SJSA1 (cell line): ENCODE data around the gene HNF1A. TPM values are rescaled to one million over a fixed set of nuclear protein-coding genes. Genes with fewer than 3 reads are reported as not detected.
"Not testable (repeated sequence)": the region's sequence is repeated elsewhere in the genome, so short reads cannot be mapped to it uniquely, and the experiment has no call there.

Experiments
- DNase-seq, 2 experiments: peaks; one replicate each; pipeline ENCODE4 v3.0.0-alpha.2; 2015 to 2020; ENCODE audit warnings: low spot score in 2 of 2, low read depth in 1 of 2
- H3K27ac ChIP-seq: fragments of 250-450 bp; sonication (Bioruptor Pico); 2 replicates; pipeline ENCODE4 v1.5.1; 2020; ENCODE audit warnings: mild to moderate bottlenecking, moderate library complexity
- H3K27me3 ChIP-seq: fragments of 250-450 bp; sonication (Bioruptor Pico); replicated peaks from 2 replicates; pipeline ENCODE4 v1.5.1; 2020; ENCODE audit warnings: mild to moderate bottlenecking, moderate library complexity
- H3K36me3 ChIP-seq: fragments of 250-450 bp; sonication (Bioruptor Pico); 2 replicates; pipeline ENCODE4 v1.5.1; 2020; ENCODE audit warnings: mild to moderate bottlenecking
- H3K4me1 ChIP-seq: fragments of 250-450 bp; sonication (Bioruptor Pico); replicated peaks from 2 replicates; pipeline ENCODE4 v1.6.1; 2021; ENCODE audit warnings: mild to moderate bottlenecking
- H3K4me3 ChIP-seq: fragments of 250-450 bp; sonication (Bioruptor Pico); 2 replicates; pipeline ENCODE4 v1.5.1; 2020; ENCODE audit warnings: mild to moderate bottlenecking
- H3K9me3 ChIP-seq: fragments of 250-450 bp; sonication (Bioruptor Pico); replicated peaks from 2 replicates; pipeline ENCODE4 v1.5.1; 2020; ENCODE audit warnings: mild to moderate bottlenecking
- total RNA-seq: library from RNA; depleted of rRNA; stranded (reverse); fragments of >200 nt; shearing (Covaris generic); gene quantifications from 2 replicates; pipeline ENCODE4 v1.2.3, GENCODE V29; 2014

HNF1A gene
- total RNA-seq, 1 experiment from 2014 or later: not detected

- no peak for DNase-seq
- Histone ChIP-seq H3K9me3 (no peaks in the 10 kb centered on the region), H3K27me3 (no peaks in the 10 kb centered on the region)
Measured at GRCh38 chr12:120943482-120943881, 34.9 kb upstream of the HNF1A start.

GRCh38 chr12:120944645-120945217, 33.6 kb upstream of the HNF1A start:
- DNase-seq: peak; percentile 37 to 57
- no peaks in the 10 kb centered on the region for H3K9me3 ChIP-seq
- no peaks in the 10 kb centered on the region for H3K4me1 ChIP-seq
- no peaks in the 10 kb centered on the region for H3K36me3 ChIP-seq
- no peaks in the 10 kb centered on the region for H3K27me3 ChIP-seq
- H3K4me3 ChIP-seq: no peak overlapping the region
- no peak overlapping the region for H3K27ac ChIP-seq

More at GRCh38 chr12:120943482-120943881, 34.9 kb upstream of the HNF1A start:
- Histone ChIP-seq H3K27ac (no peak overlapping the region), H3K4me1 (no peaks in the 10 kb centered on the region), H3K4me3 (no peak overlapping the region), H3K36me3 (no peaks in the 10 kb centered on the region)

- DNase-seq, H3K27me3 ChIP-seq, H3K36me3 ChIP-seq, H3K4me3 ChIP-seq, H3K27ac ChIP-seq, H3K9me3 ChIP-seq, H3K4me1 ChIP-seq: not testable (repeated sequence)
Measured at GRCh38 chr12:120945516-120945915, 32.8 kb upstream of the HNF1A start.

- H3K9me3 ChIP-seq, H3K36me3 ChIP-seq, H3K4me3 ChIP-seq, H3K27me3 ChIP-seq, H3K27ac ChIP-seq, H3K4me1 ChIP-seq, DNase-seq: not testable (repeated sequence)
Measured at GRCh38 chr12:120950260-120950799, 28.0 kb upstream of the HNF1A start.

GRCh38 chr12:120950807-120951206, 27.5 kb upstream of the HNF1A start:
- no peak for DNase-seq
- no peaks in the 10 kb centered on the region for H3K4me1 ChIP-seq
- no peaks in the 10 kb centered on the region for H3K36me3 ChIP-seq
- H3K4me3 ChIP-seq: no peak overlapping the region
- H3K27me3 ChIP-seq: no peaks in the 10 kb centered on the region
- no peak overlapping the region for H3K27ac ChIP-seq
- H3K9me3 ChIP-seq: no peaks in the 10 kb centered on the region

GRCh38 chr12:120955232-120955631, 23.1 kb upstream of the HNF1A start:
- Histone ChIP-seq H3K4me1 (no peaks in the 10 kb centered on the region), H3K4me3 (no peak overlapping the region), H3K36me3 (no peaks in the 10 kb centered on the region), H3K27me3 (no peaks in the 10 kb centered on the region; the same call in 1 of the 2 replicates), H3K9me3 (no peaks in the 10 kb centered on the region), H3K27ac (no peak overlapping the region)
- no peak for DNase-seq

- Histone ChIP-seq H3K27me3 (no peaks in the 10 kb centered on the region; the same call in 1 of the 2 replicates), H3K4me1 (no peaks in the 10 kb centered on the region), H3K27ac (no peak overlapping the region), H3K36me3 (no peaks in the 10 kb centered on the region), H3K4me3 (no peak overlapping the region), H3K9me3 (no peaks in the 10 kb centered on the region)
- DNase-seq: no peak
Measured at GRCh38 chr12:120956579-120957300, 21.6 kb upstream of the HNF1A start.

GRCh38 chr12:120959111-120959878, 19.0 kb upstream of the HNF1A start:
- no peaks in the 10 kb centered on the region; the same call in 1 of the 2 replicates for H3K27me3 ChIP-seq
- no peaks in the 10 kb centered on the region for H3K36me3 ChIP-seq
- no peak overlapping the region for H3K4me3 ChIP-seq
- H3K9me3 ChIP-seq: no peaks in the 10 kb centered on the region
- no peak for DNase-seq
- no peaks in the 10 kb centered on the region for H3K4me1 ChIP-seq
- no peak overlapping the region for H3K27ac ChIP-seq

GRCh38 chr12:120960657-120961056, 17.7 kb upstream of the HNF1A start:
- Histone ChIP-seq H3K27me3 (no peaks in the 10 kb centered on the region; the same call in 1 of the 2 replicates), H3K36me3 (no peaks in the 10 kb centered on the region), H3K27ac (no peak overlapping the region), H3K9me3 (no peaks in the 10 kb centered on the region), H3K4me1 (no peaks in the 10 kb centered on the region), H3K4me3 (no peak overlapping the region)
- DNase-seq: no peak

- no peak for DNase-seq
- no peaks in the 10 kb centered on the region for H3K36me3 ChIP-seq
- no peak overlapping the region for H3K4me3 ChIP-seq
- no peaks in the 10 kb centered on the region for H3K4me1 ChIP-seq
- H3K27ac ChIP-seq: no peak overlapping the region
- H3K27me3 ChIP-seq: no peaks in the 10 kb centered on the region; the same call in 1 of the 2 replicates
- no peaks in the 10 kb centered on the region for H3K9me3 ChIP-seq
Measured at GRCh38 chr12:120961604-120962531, 16.5 kb upstream of the HNF1A start.

GRCh38 chr12:120962532-120963020, 15.8 kb upstream of the HNF1A start:
- DNase-seq: no peak
- H3K4me1 ChIP-seq: no peaks in the 10 kb centered on the region

GRCh38 chr12:120964298-120964697, 14.0 kb upstream of the HNF1A start:
- Histone ChIP-seq H3K4me1 (no peaks in the 10 kb centered on the region), H3K27ac (no peak overlapping the region), H3K9me3 (no peaks in the 10 kb centered on the region), H3K4me3 (no peak overlapping the region), H3K36me3 (no peaks in the 10 kb centered on the region), H3K27me3 (no peaks in the 10 kb centered on the region)
- no peak for DNase-seq

More at GRCh38 chr12:120962532-120963020, 15.8 kb upstream of the HNF1A start:
- H3K4me3 ChIP-seq: no peak overlapping the region
- no peaks in the 10 kb centered on the region for H3K36me3 ChIP-seq
- H3K27me3 ChIP-seq: no peaks in the 10 kb centered on the region
- H3K27ac ChIP-seq: no peak overlapping the region
- H3K9me3 ChIP-seq: no peaks in the 10 kb centered on the region

GRCh38 chr12:120965534-120966091, 12.7 kb upstream of the HNF1A start:
- H3K27me3 ChIP-seq: no peaks in the 10 kb centered on the region
- no peak overlapping the region for H3K4me3 ChIP-seq

More at GRCh38 chr12:120965534-120966091, 12.7 kb upstream of the HNF1A start:
- no peaks in the 10 kb centered on the region for H3K36me3 ChIP-seq
- no peak for DNase-seq
- H3K4me1 ChIP-seq: no peaks in the 10 kb centered on the region
- H3K9me3 ChIP-seq: no peaks in the 10 kb centered on the region
- no peak overlapping the region for H3K27ac ChIP-seq
